Measurements from ENCODE around the gene OTULIN.
A peak's percentile ranks its signal among the peaks of the same experiment; 100 is the strongest.

The OTULIN gene

DNA sequence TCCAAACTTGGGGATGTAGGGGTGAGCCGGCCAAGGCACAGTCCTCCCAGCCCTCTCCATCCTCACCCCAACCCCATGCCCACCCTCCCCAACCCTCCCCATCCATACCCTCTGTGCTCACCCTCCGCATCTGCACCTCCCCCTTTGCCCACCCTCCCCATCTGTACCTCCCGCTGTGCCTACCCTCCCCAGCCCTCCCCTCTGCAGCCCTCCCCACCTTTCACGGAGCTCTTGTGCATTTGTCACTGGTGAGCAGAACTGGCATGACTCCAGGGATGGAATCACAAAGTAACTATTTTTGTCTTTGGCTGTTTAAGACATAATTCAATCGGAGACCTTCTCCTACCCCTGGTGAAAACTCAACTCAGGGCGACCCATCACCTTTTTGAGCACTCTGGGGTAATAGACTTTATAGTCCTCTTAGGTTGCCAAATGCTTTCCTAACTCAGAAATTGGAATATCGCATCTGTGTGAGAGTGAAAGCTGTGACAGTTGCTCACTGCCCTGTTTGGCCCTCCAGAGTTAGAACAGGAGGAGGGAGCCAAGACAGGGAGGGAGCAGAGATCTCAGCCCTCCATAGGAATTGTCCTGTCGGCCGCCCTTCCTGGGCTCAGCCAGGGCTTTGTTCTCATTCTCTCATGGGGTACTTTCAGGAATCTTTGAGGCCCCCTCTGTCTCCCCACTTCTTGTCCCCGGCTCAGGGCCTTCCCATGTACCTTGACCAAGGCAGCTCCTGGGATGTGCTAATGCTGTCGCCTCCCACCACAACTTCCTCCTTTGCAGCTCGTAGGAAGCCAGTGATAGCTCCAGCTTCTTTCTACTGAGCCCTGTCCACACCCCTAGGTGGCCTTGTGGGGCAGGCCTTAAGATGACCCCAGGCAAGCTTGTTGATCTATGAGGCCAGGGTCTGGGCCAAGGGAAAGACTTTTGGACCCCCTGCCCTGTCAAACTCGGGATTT, 36.2 kb downstream of the OTULIN start:
- Histone ChIP-seq H3K27ac (peak overlapping the region; percentile 6 to 15), H3K4me3 (no peak overlapping the region)
- TF ChIP-seq CTCF (IDR thresholded peaks at IDR 0.05): no peak
- DNase-seq (ENCODE audit: low spot score): no peak

DNA sequence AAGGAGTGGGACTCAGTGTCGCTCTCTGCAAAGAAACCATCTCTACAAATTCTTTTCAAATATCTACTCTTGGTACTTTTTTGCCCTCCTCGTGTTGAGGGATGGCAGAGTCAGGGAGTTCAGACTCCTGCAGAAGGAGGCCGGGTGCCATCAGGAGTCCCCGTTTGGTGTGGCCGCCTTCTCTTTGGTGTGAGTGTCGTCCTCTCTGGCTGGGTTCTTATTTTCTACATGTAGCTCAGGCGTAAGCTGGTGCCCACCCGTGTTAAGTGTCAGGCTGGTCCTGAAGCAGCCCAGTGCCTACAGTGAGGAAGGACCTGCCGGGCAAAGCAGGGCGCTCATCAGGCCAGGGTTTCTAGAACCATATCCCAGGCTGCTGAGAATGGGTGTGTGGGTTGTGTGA, 37.0 kb downstream of the OTULIN start:
- no peak for DNase-seq (ENCODE audit: low spot score)
- no peak overlapping the region for H3K4me3 ChIP-seq
- no peak for TF ChIP-seq CTCF (IDR thresholded peaks at IDR 0.05)
- no peak overlapping the region for H3K27ac ChIP-seq

- no peak for DNase-seq (ENCODE audit: low spot score)
- H3K27ac ChIP-seq: no peak overlapping the region
- no peak for TF ChIP-seq CTCF (IDR thresholded peaks at IDR 0.05)
- H3K4me3 ChIP-seq: no peak overlapping the region
These were observed 37.8 kb downstream of the OTULIN start for GRCh38 chr5:14702238-14702839.

DNA sequence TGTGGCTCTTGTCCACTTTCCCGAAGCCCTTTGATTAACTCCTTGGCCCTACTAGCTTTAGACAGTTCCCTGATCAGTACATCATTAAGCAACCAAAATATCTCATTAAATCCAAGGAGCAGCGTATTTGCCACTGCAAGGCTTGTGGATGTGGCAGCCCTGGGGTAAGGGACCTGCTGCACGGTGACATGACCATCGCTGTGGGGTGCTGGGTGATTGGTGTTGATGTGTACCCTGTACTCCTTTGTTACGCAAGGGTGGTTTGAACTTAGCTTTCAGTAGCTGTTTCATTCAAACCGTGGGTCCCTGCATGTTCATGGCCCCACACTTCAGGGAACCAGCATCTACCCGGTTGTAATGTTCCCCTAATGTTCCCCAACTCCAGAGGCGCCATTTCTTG, 41.0 kb downstream of the OTULIN start:
- no peak overlapping the region for H3K4me3 ChIP-seq
- no peak for TF ChIP-seq CTCF (IDR thresholded peaks at IDR 0.05)
- no peak for DNase-seq (ENCODE audit: low spot score)
- no peak overlapping the region for H3K27ac ChIP-seq

- no peak for DNase-seq (ENCODE audit: low spot score)
- TF ChIP-seq CTCF (IDR thresholded peaks at IDR 0.05): no peak
These were observed 42.1 kb downstream of the OTULIN start for GRCh38 chr5:14706615-14707021.

GRCh38 chr5:14707811-14708390, 43.4 kb downstream of the OTULIN start:
- H3K27ac ChIP-seq: no peak overlapping the region
- DNase-seq (ENCODE audit: low spot score): no peak

More at GRCh38 chr5:14706615-14707021, 42.1 kb downstream of the OTULIN start:
- H3K4me3 ChIP-seq: no peak overlapping the region
- H3K27ac ChIP-seq: peak overlapping the region; percentile 31 to 47

More at GRCh38 chr5:14707811-14708390, 43.4 kb downstream of the OTULIN start:
- no peak overlapping the region for H3K4me3 ChIP-seq
- TF ChIP-seq CTCF (IDR thresholded peaks at IDR 0.05): no peak

Data from coronary artery (tissue), 2 donors.